Panc1 (cell line): Measurements from ENCODE around the gene MCTP1. TPM values are rescaled to one million over a fixed set of nuclear protein-coding genes. Genes with fewer than 3 reads are reported as not detected.
A peak's percentile ranks its signal among the peaks of the same experiment; 100 is the strongest.

Source experiments
- ATAC-seq: fragments of 200-7000 bp; cut with Tn5 transposase; 2 replicates; pipeline ENCODE4 v1.9.1; 2020; ENCODE audit warnings: mild to moderate bottlenecking, moderate library complexity
- BruUV-seq: library from RNA; stranded (reverse); fragments of 400-500 nt; replicated peaks from 2 replicates; lab custom pipeline; 2021; lab: Mats Ljungman, UMichigan
- CTCF ChIA-PET: fragments of 300-600 bp; sonication (Branson Sonifier 250); formaldehyde crosslinking; loops from one replicate; lab custom pipeline; 2022; ENCODE audit warnings: antibody characterized with exemption; lab: Charles Lee
- POLR2A ChIA-PET: fragments of 300-600 bp; sonication (Branson Sonifier 250); formaldehyde crosslinking; loops from one replicate; lab custom pipeline; 2022; ENCODE audit warnings: antibody characterized with exemption; lab: Charles Lee
- DNase-seq: peaks from one replicate; pipeline ENCODE4 v3.0.0-alpha.2; 2010; ENCODE audit warnings: low read depth, low spot score
- H3K27ac ChIP-seq: 2 replicates; pipeline ENCODE4 v1.5.1; 2011; ENCODE audit warnings: mild to moderate bottlenecking, low read length, inconsistent platforms
- H3K27me3 ChIP-seq: fragments of 200-500 bp; sonication (Bioruptor generic); 2 replicates; pipeline ENCODE4 v1.6.0; 2014; ENCODE audit warnings: low read length, inconsistent platforms; ENCODE audit not compliant: control insufficient read depth, insufficient read depth
- H3K36me3 ChIP-seq: fragments of 200-500 bp; sonication (Bioruptor generic); 2 replicates; pipeline ENCODE4 v1.5.1; 2014; ENCODE audit warnings: inconsistent platforms, mild to moderate bottlenecking, low read length, moderate library complexity; ENCODE audit not compliant: control insufficient read depth, insufficient read depth
- H3K4me1 ChIP-seq: 2 replicates; pipeline ENCODE4 v1.5.1; 2011; ENCODE audit warnings: inconsistent platforms, mild to moderate bottlenecking, low read length, moderate library complexity; ENCODE audit not compliant: control insufficient read depth, insufficient read depth
- H3K4me3 ChIP-seq, 2 experiments: 2 replicates each; pipeline ENCODE4 v1.5.1; 2011 to 2012; ENCODE audit warnings: low read depth in 2 of 2, low read length in 2 of 2, mild to moderate bottlenecking in 2 of 2, inconsistent platforms in 1 of 2, moderate library complexity in 1 of 2
- H3K9me3 ChIP-seq: fragments of 200-500 bp; sonication (Bioruptor generic); 2 replicates; pipeline ENCODE4 v1.5.1; 2014; ENCODE audit warnings: low read depth, mild to moderate bottlenecking, inconsistent platforms, low read length, moderate library complexity; ENCODE audit not compliant: control insufficient read depth, insufficient read depth
- POLR2AphosphoS5 ChIP-seq: IDR thresholded peaks from 2 replicates; pipeline ENCODE4 v1.6.1; 2012; ENCODE audit warnings: mild to moderate bottlenecking, low read depth, low read length, moderate library complexity
- REST ChIP-seq, 2 experiments: IDR thresholded peaks; 2 replicates each; pipeline ENCODE4 v1.6.1; 2011 to 2012; ENCODE audit warnings: low read depth in 2 of 2, control low read depth in 1 of 2, low read length in 1 of 2, mild to moderate bottlenecking in 1 of 2, moderate library complexity in 1 of 2; ENCODE audit not compliant: insufficient read depth in 1 of 2
- SIN3A ChIP-seq: IDR thresholded peaks from 2 replicates; pipeline ENCODE4 v1.6.1; 2012; ENCODE audit warnings: low read depth, mild to moderate bottlenecking, low read length, moderate library complexity, borderline replicate concordance; ENCODE audit not compliant: insufficient read depth
- TCF7L2 ChIP-seq: IDR thresholded peaks from 2 replicates; pipeline ENCODE4 v1.6.1; 2011; ENCODE audit warnings: mild to moderate bottlenecking, low read depth, low read length, inconsistent platforms
- in situ Hi-C: cut with HindIII; loops from 2 replicates; pipeline ENCODE4 v1.10.0; 2016; ENCODE audit warnings: low sequenced_read_pairs, low pct_unique_long_range_greater_than_20kb
- intact Hi-C: fragments of 100-400 bp; cut with micrococcal nuclease; formaldehyde crosslinking; loops from one replicate; pipeline ENCODE4 v1.10.0; 2022; ENCODE audit not compliant: unreplicated experiment
- total RNA-seq: library from RNA; stranded (reverse); gene quantifications from one replicate; pipeline ENCODE4 v1.2.1, GENCODE V29; 2021; ENCODE audit not compliant: unreplicated experiment
- TF ChIP-seq, protein P1 (sequence below): fragments of 450-650 bp; IDR thresholded peaks from 2 replicates; pipeline ENCODE4 v1.5.1; 2017; ENCODE audit warnings: mild to moderate bottlenecking

The MCTP1 gene
- total RNA-seq, 1 experiment from 2014 or later: 39.8 TPM

- Histone ChIP-seq H3K27me3 (no peaks in the 10 kb centered on the region), H3K4me3 (no peak overlapping the region; a peak in 1 of 4 replicates), H3K9me3 (no peaks in the 10 kb centered on the region), H3K27ac (no peak overlapping the region), H3K36me3 (no peaks in the 10 kb centered on the region), H3K4me1 (peaks cover 20% of the 10 kb centered on the region)
- ATAC-seq (peak; percentile 63), DNase-seq (no peak)
- POLR2A ChIA-PET: no interaction called here
- no TSS peak for BruUV-seq
- CTCF ChIA-PET: interaction anchor here (0.6 kb wide), 1 partner anchor 27 kb away, joined by 8 read pairs; no protein-coding TSS in a partner anchor
- intact Hi-C loops (no loop called here), in situ Hi-C loops (no loop called here)
- TF ChIP-seq SIN3A (no peak), REST (IDR thresholded peaks at IDR 0.05; ENCODE audit: insufficient read depth in 1 of 2, low read depth in 2 of 2, low read length in 1 of 2) (no peak), POLR2AphosphoS5 (no peak), TCF7L2 (peak; percentile 48)
- TF ChIP-seq, protein P1, sequence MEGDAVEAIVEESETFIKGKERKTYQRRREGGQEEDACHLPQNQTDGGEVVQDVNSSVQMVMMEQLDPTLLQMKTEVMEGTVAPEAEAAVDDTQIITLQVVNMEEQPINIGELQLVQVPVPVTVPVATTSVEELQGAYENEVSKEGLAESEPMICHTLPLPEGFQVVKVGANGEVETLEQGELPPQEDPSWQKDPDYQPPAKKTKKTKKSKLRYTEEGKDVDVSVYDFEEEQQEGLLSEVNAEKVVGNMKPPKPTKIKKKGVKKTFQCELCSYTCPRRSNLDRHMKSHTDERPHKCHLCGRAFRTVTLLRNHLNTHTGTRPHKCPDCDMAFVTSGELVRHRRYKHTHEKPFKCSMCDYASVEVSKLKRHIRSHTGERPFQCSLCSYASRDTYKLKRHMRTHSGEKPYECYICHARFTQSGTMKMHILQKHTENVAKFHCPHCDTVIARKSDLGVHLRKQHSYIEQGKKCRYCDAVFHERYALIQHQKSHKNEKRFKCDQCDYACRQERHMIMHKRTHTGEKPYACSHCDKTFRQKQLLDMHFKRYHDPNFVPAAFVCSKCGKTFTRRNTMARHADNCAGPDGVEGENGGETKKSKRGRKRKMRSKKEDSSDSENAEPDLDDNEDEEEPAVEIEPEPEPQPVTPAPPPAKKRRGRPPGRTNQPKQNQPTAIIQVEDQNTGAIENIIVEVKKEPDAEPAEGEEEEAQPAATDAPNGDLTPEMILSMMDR: no peak
These were observed 242.9 kb downstream of the MCTP1 start for GRCh38 chr5:95042037-95042436.

- Histone ChIP-seq H3K27ac (no peak overlapping the region), H3K9me3 (no peaks in the 10 kb centered on the region), H3K27me3 (no peaks in the 10 kb centered on the region), H3K4me3 (no peak overlapping the region), H3K36me3 (no peaks in the 10 kb centered on the region), H3K4me1 (no peaks in the 10 kb centered on the region)
- ATAC-seq (no peak), DNase-seq (no peak)
- TF ChIP-seq SIN3A: no peak
- BruUV-seq: no TSS peak
- ChIA-PET CTCF (no interaction called here), POLR2A (no interaction called here)
- in situ Hi-C loops (no loop called here), intact Hi-C loops (no loop called here)
These were observed 248.8 kb downstream of the MCTP1 start for GRCh38 chr5:95035891-95036685.

GRCh38 chr5:95032801-95033200 lies 252.1 kb downstream of the MCTP1 start:
- no peak for DNase-seq
- no peaks in the 10 kb centered on the region for H3K9me3 ChIP-seq
- H3K27ac ChIP-seq: no peak overlapping the region
- no peak for TF ChIP-seq TCF7L2
- TF ChIP-seq POLR2AphosphoS5: no peak
- TF ChIP-seq SIN3A: no peak
- TF ChIP-seq REST (IDR thresholded peaks at IDR 0.05; ENCODE audit: insufficient read depth in 1 of 2, low read depth in 2 of 2, low read length in 1 of 2): no peak
- TF ChIP-seq, protein P1: no peak
- BruUV-seq: no TSS peak
- in situ Hi-C loops (no loop called here), intact Hi-C loops (no loop called here)
- CTCF ChIA-PET: no interaction called here
- H3K36me3 ChIP-seq: no peaks in the 10 kb centered on the region
- H3K27me3 ChIP-seq: no peaks in the 10 kb centered on the region
- ATAC-seq: no peak
- no peaks in the 10 kb centered on the region for H3K4me1 ChIP-seq
- POLR2A ChIA-PET: no interaction called here
- no peak overlapping the region for H3K4me3 ChIP-seq
